ENCODE data around the gene MLIP.
"Not testable (repeated sequence)": the region's sequence is repeated elsewhere in the genome, so short reads cannot be mapped to it uniquely, and the experiment has no call there.

MLIP gene, protein sequence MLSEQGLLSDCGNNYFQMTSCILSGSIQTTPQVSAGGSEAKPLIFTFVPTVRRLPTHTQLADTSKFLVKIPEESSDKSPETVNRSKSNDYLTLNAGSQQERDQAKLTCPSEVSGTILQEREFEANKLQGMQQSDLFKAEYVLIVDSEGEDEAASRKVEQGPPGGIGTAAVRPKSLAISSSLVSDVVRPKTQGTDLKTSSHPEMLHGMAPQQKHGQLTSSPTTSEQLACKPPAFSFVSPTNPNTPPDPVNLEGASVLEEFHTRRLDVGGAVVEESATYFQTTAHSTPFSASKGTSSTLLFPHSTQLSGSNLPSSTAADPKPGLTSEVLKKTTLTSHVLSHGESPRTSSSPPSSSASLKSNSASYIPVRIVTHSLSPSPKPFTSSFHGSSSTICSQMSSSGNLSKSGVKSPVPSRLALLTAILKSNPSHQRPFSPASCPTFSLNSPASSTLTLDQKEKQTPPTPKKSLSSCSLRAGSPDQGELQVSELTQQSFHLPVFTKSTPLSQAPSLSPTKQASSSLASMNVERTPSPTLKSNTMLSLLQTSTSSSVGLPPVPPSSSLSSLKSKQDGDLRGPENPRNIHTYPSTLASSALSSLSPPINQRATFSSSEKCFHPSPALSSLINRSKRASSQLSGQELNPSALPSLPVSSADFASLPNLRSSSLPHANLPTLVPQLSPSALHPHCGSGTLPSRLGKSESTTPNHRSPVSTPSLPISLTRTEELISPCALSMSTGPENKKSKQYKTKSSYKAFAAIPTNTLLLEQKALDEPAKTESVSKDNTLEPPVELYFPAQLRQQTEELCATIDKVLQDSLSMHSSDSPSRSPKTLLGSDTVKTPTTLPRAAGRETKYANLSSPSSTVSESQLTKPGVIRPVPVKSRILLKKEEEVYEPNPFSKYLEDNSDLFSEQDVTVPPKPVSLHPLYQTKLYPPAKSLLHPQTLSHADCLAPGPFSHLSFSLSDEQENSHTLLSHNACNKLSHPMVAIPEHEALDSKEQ

DNA sequence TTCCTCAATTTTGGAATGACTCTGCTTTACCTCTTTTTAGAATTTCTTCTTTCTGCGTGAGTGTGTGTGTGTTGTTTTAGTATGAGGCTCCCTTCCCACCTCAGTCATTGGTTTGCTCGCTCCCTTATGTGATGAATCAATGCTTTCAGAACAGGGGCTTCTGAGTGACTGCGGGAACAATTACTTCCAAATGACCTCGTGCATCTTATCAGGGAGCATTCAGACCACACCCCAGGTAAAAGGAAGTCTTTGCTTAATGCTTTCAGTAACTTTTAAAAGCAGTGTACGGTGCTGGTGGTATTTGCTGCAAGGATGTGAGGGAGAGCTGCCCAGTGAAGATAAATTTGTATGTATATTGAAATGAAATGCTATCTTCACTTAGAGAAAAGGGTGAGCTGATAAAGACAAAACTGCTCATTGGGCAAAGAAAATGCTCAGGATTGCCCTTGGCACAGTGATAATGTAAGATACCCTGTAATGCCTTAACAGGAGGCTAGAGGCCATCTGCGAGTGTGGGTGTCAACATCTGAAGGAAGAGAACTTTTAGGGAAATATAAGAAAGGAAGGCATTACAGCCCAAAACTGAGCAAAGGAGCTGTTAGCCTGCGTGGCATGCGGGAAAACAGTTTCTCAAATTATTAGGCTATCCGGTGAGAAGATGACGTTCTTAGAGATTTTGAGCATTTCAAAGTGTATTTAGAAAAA lies at the start of gene MLIP:
MLIP (plus strand) TSS at position 103 of the 705 bp plus-strand sequence; CDS start at position 140, 37 bp downstream.
- no peaks in the 10 kb centered on the region for H3K4me1 Mint-ChIP-seq (ENCODE audit: low read depth)
- H3K27me3 Mint-ChIP-seq (ENCODE audit: low read depth): no peaks in the 10 kb centered on the region
- no peak within 1 kb of the TSS for H3K27ac Mint-ChIP-seq
- H3K36me3 Mint-ChIP-seq (ENCODE audit: low read depth): no peaks in the 10 kb centered on the region
- no peaks in the 10 kb centered on the region for H3K9me3 Mint-ChIP-seq
- H3K4me3 Mint-ChIP-seq: no peak within 1 kb of the TSS

GRCh38 chr6:54063228-54063539 lies 48.1 kb upstream of the MLIP start:
- H3K9me3 Mint-ChIP-seq: no peaks in the 10 kb centered on the region
- no peaks in the 10 kb centered on the region for H3K4me1 Mint-ChIP-seq (ENCODE audit: low read depth)
- no peaks in the 10 kb centered on the region for H3K36me3 Mint-ChIP-seq (ENCODE audit: low read depth)
- H3K4me3 Mint-ChIP-seq: no peak overlapping the region
- no peaks in the 10 kb centered on the region for H3K27me3 Mint-ChIP-seq (ENCODE audit: low read depth)
- no peak overlapping the region for H3K27ac Mint-ChIP-seq

- H3K36me3 Mint-ChIP-seq (ENCODE audit: low read depth): no peaks in the 10 kb centered on the region
- H3K4me1 Mint-ChIP-seq (ENCODE audit: low read depth): no peaks in the 10 kb centered on the region
- no peaks in the 10 kb centered on the region for H3K9me3 Mint-ChIP-seq
- no peak overlapping the region for H3K27ac Mint-ChIP-seq
- H3K4me3 Mint-ChIP-seq: no peak overlapping the region
- H3K27me3 Mint-ChIP-seq (ENCODE audit: low read depth): no peaks in the 10 kb centered on the region
These were observed 42.5 kb upstream of the MLIP start for GRCh38 chr6:54068694-54069093.

DNA sequence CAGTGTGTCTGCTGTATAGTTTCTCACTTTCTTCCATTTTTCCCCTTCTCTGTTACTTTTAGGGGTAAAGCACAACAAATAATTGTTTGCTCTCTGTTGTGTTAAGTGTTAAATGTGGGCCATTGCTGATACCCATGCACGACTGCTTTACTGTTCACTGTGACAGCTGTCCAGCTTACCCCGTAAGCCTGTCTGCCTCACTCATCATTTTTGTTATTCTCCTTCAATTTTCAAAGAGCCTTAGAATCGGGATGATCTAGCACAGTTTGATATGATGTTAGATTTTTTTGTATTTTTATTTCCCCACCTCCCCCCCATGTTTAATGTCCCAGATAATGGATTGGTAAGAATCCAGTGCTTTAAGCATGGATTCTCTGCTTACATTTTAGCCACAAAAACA lies 41.2 kb upstream of the MLIP start:
- Mint-ChIP-seq H3K27me3 (ENCODE audit: low read depth) (no peaks in the 10 kb centered on the region), H3K9me3 (no peaks in the 10 kb centered on the region), H3K27ac (no peak overlapping the region), H3K4me1 (ENCODE audit: low read depth) (no peaks in the 10 kb centered on the region), H3K36me3 (ENCODE audit: low read depth) (no peaks in the 10 kb centered on the region), H3K4me3 (no peak overlapping the region)

DNA sequence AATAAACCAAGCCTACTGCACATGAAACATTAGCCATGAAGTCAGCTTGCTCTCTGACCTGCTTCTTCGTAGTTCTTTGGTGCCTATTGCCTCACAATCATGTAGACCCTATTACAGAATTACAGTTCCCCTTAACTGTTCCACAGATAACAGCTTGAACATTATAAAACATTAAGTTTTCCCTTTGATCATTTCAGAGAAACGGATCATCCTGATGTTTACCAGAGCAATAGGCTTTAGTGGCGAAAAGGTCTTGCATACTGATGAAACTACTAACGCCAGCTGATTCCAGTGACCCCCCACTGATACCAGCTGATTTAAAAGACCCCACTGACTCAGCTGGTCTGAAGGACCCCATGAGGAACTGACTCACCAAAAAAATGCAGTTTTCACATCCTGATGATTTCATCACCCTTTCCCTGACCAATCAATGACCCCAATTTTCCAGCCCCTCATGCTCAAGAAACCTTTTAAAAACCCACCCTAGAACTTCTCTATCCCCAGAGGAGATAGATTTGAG lies 39.4 kb upstream of the MLIP start:
- Mint-ChIP-seq H3K9me3 (no peaks in the 10 kb centered on the region), H3K27ac (no peak overlapping the region), H3K27me3 (ENCODE audit: low read depth) (no peaks in the 10 kb centered on the region), H3K4me1 (ENCODE audit: low read depth) (no peaks in the 10 kb centered on the region), H3K36me3 (ENCODE audit: low read depth) (no peaks in the 10 kb centered on the region), H3K4me3 (no peak overlapping the region)

GRCh38 chr6:54072635-54073313 lies 38.5 kb upstream of the MLIP start:
- H3K4me3 Mint-ChIP-seq: no peak overlapping the region
- no peaks in the 10 kb centered on the region for H3K9me3 Mint-ChIP-seq
- no peak overlapping the region for H3K27ac Mint-ChIP-seq

DNA sequence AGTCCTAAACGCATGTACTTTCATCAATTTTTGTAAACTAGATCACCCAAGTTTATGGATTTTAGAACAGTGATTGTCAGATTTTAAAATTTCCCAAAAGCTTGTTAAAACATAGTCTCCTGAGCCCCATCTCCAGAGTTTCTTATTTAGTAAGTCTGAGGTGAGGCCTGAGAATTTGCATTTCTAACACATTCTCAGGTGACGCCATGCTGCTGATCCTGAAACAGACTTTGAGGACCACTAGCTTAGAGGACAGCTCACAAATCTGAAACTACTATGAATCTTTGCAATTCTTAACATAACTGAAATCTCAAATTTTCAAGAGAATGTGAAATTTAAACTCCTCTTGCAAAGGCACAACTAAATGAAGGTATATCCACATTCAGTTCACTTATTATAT lies 37.8 kb upstream of the MLIP start:
- H3K36me3 Mint-ChIP-seq (ENCODE audit: low read depth): no peaks in the 10 kb centered on the region

More at GRCh38 chr6:54072635-54073313, 38.5 kb upstream of the MLIP start:
- Mint-ChIP-seq H3K4me1 (ENCODE audit: low read depth) (no peaks in the 10 kb centered on the region), H3K27me3 (ENCODE audit: low read depth) (no peaks in the 10 kb centered on the region), H3K36me3 (ENCODE audit: low read depth) (no peaks in the 10 kb centered on the region)

GRCh38 chr6:54074109-54074508 lies 37.1 kb upstream of the MLIP start:
- no peaks in the 10 kb centered on the region for H3K4me1 Mint-ChIP-seq (ENCODE audit: low read depth)
- no peak overlapping the region for H3K4me3 Mint-ChIP-seq
- no peak overlapping the region for H3K27ac Mint-ChIP-seq
- no peaks in the 10 kb centered on the region for H3K9me3 Mint-ChIP-seq
- H3K36me3 Mint-ChIP-seq (ENCODE audit: low read depth): no peaks in the 10 kb centered on the region
- no peaks in the 10 kb centered on the region for H3K27me3 Mint-ChIP-seq (ENCODE audit: low read depth)

More for the DNA sequence above, 37.8 kb upstream of the MLIP start:
- H3K27me3 Mint-ChIP-seq (ENCODE audit: low read depth): no peaks in the 10 kb centered on the region
- no peak overlapping the region for H3K4me3 Mint-ChIP-seq
- no peaks in the 10 kb centered on the region for H3K9me3 Mint-ChIP-seq
- no peak overlapping the region for H3K27ac Mint-ChIP-seq
- H3K4me1 Mint-ChIP-seq (ENCODE audit: low read depth): no peaks in the 10 kb centered on the region

GRCh38 chr6:54074578-54075195 lies 36.6 kb upstream of the MLIP start:
- no peak overlapping the region for H3K4me3 Mint-ChIP-seq
- H3K27ac Mint-ChIP-seq: no peak overlapping the region
- H3K36me3 Mint-ChIP-seq (ENCODE audit: low read depth): no peaks in the 10 kb centered on the region
- H3K9me3 Mint-ChIP-seq: no peaks in the 10 kb centered on the region
- H3K27me3 Mint-ChIP-seq (ENCODE audit: low read depth): no peaks in the 10 kb centered on the region
- no peaks in the 10 kb centered on the region for H3K4me1 Mint-ChIP-seq (ENCODE audit: low read depth)

GRCh38 chr6:54076159-54076789 lies 35.0 kb upstream of the MLIP start:
- Mint-ChIP-seq H3K27ac (no peak overlapping the region), H3K27me3 (ENCODE audit: low read depth) (no peaks in the 10 kb centered on the region), H3K4me1 (ENCODE audit: low read depth) (no peaks in the 10 kb centered on the region), H3K9me3 (no peaks in the 10 kb centered on the region), H3K36me3 (ENCODE audit: low read depth) (no peaks in the 10 kb centered on the region), H3K4me3 (no peak overlapping the region)

DNA sequence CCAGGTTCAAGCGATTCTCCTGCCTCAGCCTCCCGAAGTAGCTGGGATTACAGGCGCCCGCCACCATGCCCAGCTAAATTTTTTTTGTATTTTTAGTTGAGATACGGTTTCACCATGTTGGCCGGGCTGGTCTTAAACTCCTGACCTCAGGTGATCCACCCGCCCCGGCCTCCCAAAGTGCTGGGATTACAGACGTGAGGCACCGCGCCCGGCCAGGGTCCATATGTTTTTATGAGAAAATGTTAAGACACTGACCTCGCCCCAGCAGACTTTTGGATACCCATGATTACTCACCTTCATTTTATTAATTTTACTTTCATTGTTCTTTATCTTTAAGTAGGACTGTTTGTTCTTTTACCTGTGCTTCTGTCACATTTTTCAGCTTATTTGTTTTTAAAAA lies 29.7 kb upstream of the MLIP start:
- not testable (repeated sequence) for H3K4me1 Mint-ChIP-seq (ENCODE audit: low read depth); H3K9me3 Mint-ChIP-seq; H3K27ac Mint-ChIP-seq; H3K36me3 Mint-ChIP-seq (ENCODE audit: low read depth); H3K4me3 Mint-ChIP-seq; H3K27me3 Mint-ChIP-seq (ENCODE audit: low read depth)

- H3K27ac Mint-ChIP-seq: no peak overlapping the region
- H3K4me1 Mint-ChIP-seq (ENCODE audit: low read depth): no peaks in the 10 kb centered on the region
- no peaks in the 10 kb centered on the region for H3K9me3 Mint-ChIP-seq
- no peaks in the 10 kb centered on the region for H3K36me3 Mint-ChIP-seq (ENCODE audit: low read depth)
- H3K4me3 Mint-ChIP-seq: no peak overlapping the region
- peaks cover 4% of the 10 kb centered on the region for H3K27me3 Mint-ChIP-seq (ENCODE audit: low read depth)
These were observed 28.0 kb upstream of the MLIP start for GRCh38 chr6:54083287-54083686.

DNA sequence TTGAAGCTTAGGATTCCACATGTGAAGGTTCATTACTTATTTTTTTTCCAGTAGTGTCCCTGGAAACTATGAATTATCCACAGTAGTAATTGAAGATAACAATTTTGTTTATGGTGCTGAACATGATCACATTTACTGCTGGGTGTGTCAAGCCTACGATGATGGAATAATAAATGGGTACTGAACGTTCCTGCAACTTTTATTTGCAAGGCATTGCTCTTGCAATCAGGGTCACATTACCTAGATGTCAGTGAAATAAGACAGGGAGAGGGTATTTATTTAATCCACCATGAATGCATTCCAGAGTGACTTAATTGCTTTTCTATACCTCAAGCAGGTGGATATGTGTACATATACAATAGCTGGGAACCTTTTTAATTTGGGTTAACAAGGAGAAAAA lies 27.0 kb upstream of the MLIP start:
- H3K9me3 Mint-ChIP-seq: no peaks in the 10 kb centered on the region
- H3K4me3 Mint-ChIP-seq: no peak overlapping the region
- no peaks in the 10 kb centered on the region for H3K36me3 Mint-ChIP-seq (ENCODE audit: low read depth)
- H3K27ac Mint-ChIP-seq: no peak overlapping the region
- H3K27me3 Mint-ChIP-seq (ENCODE audit: low read depth): peaks cover 4% of the 10 kb centered on the region
- no peaks in the 10 kb centered on the region for H3K4me1 Mint-ChIP-seq (ENCODE audit: low read depth)

Measured in T-helper 1 cell treated with Interleukin-12 subunit alpha and Interleukin-12 subunit beta and Interleukin-4 antibody, amounts not matched to agents 30 μg/mL and 1 μg/mL, for 36 hours (primary cell).